Measurements from ENCODE around the gene CATSPERD. TPM values are rescaled to one million over a fixed set of nuclear protein-coding genes. Genes with fewer than 3 reads are reported as not detected.

The CATSPERD gene
- total RNA-seq, 4 donors from 2014 or later, result not detected

- no peak overlapping the region for H3K4me3 ChIP-seq (replicated peaks in 1 of 3)
- WGBS, 2 donors, result 78 to 80% methylated on average over 7 to 10 of the region's 10 CpGs
- no peak overlapping the region for H3K27ac ChIP-seq
- no peak for TF ChIP-seq CTCF (IDR thresholded peaks at IDR 0.05)
- no peak for TF ChIP-seq POLR2A (IDR thresholded peaks at IDR 0.05)
- H3K4me1 ChIP-seq, result peaks cover 0 to 6% of the 10 kb centered on the region in 2 donors
- no peaks in the 10 kb centered on the region for H3K9me3 ChIP-seq
- H3K27me3 ChIP-seq, result no peaks in the 10 kb centered on the region
- no peak for DNase-seq
- intact Hi-C loops (cut with DNase I), result no loop called here
- no peaks in the 10 kb centered on the region for H3K36me3 ChIP-seq
These were observed 98.2 kb downstream of the CATSPERD start for GRCh38 chr19:5818594-5818993.

GRCh38 chr19:5820785-5821184, 100.3 kb downstream of the CATSPERD start:
- no peaks in the 10 kb centered on the region for H3K36me3 ChIP-seq
- no peak overlapping the region for H3K4me3 ChIP-seq (replicated peaks in 1 of 3)
- 57 to 76% methylated on average over 6 of the region's 6 CpGs for WGBS, 2 donors
- H3K9me3 ChIP-seq, result no peaks in the 10 kb centered on the region
- H3K4me1 ChIP-seq, result peaks cover 0 to 6% of the 10 kb centered on the region in 2 donors
- no peaks in the 10 kb centered on the region for H3K27me3 ChIP-seq
- no peak overlapping the region for H3K27ac ChIP-seq
- no peak for TF ChIP-seq POLR2A (IDR thresholded peaks at IDR 0.05)
- TF ChIP-seq CTCF (IDR thresholded peaks at IDR 0.05), result no peak
- no peak for DNase-seq
- intact Hi-C loops (cut with DNase I), result no loop called here

DNA sequence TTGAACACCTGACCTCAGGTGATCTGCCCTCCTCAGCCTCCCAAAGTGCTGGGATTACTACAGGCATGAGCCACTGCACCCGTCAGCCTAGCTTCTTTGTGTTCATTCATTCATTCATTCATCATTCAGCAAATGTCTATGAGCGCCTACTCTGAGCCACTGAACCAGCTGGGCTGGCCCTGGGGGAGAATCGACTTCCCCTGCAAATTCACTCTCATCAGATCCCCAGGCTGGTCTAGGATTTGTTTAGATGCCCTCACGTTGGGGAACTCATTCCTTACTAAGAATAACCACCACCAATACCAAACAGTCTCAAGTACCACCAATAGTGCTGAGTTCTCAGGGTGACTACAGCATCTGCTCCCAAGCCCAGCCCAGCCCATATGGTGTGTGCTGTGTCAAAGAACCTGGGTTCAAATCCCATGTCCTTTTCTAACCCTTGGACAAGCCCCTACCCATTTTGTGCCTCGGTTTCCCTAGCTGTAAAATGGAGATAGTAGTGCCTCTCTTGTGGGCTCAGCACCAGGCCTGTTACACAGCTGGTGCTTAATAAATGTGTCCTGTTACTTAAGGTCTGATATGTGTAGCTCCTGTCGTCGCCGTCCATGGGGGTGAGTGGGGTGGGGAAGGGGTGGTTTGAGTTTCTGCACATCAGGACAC, 101.2 kb downstream of the CATSPERD start:
- Histone ChIP-seq H3K36me3 (no peaks in the 10 kb centered on the region), H3K4me1 (peaks cover 0 to 10% of the 10 kb centered on the region in 2 donors), H3K27me3 (no peaks in the 10 kb centered on the region), H3K4me3 (replicated peaks in 1 of 3) (no peak overlapping the region), H3K9me3 (no peaks in the 10 kb centered on the region), H3K27ac (no peak overlapping the region)
- intact Hi-C loops (cut with DNase I), result no loop called here
- no peak for DNase-seq
- TF ChIP-seq CTCF (IDR thresholded peaks at IDR 0.05) (no peak), POLR2A (IDR thresholded peaks at IDR 0.05) (no peak)
- WGBS, 2 donors, result 62 to 65% methylated on average over 8 of the region's 8 CpGs

- no peak for DNase-seq
- intact Hi-C loops (cut with DNase I), result no loop called here
- Histone ChIP-seq H3K27me3 (no peaks in the 10 kb centered on the region), H3K36me3 (no peaks in the 10 kb centered on the region), H3K27ac (no peak overlapping the region), H3K4me3 (replicated peaks in 1 of 3) (no peak overlapping the region), H3K9me3 (no peaks in the 10 kb centered on the region), H3K4me1 (peaks cover 0 to 17% of the 10 kb centered on the region in 2 donors)
- 40 to 51% methylated on average over 14 to 30 of the region's 30 CpGs for WGBS, 2 donors
- TF ChIP-seq POLR2A (IDR thresholded peaks at IDR 0.05) (no peak), CTCF (IDR thresholded peaks at IDR 0.05) (no peak)
These were observed 101.9 kb downstream of the CATSPERD start for GRCh38 chr19:5822181-5822844.

DNA sequence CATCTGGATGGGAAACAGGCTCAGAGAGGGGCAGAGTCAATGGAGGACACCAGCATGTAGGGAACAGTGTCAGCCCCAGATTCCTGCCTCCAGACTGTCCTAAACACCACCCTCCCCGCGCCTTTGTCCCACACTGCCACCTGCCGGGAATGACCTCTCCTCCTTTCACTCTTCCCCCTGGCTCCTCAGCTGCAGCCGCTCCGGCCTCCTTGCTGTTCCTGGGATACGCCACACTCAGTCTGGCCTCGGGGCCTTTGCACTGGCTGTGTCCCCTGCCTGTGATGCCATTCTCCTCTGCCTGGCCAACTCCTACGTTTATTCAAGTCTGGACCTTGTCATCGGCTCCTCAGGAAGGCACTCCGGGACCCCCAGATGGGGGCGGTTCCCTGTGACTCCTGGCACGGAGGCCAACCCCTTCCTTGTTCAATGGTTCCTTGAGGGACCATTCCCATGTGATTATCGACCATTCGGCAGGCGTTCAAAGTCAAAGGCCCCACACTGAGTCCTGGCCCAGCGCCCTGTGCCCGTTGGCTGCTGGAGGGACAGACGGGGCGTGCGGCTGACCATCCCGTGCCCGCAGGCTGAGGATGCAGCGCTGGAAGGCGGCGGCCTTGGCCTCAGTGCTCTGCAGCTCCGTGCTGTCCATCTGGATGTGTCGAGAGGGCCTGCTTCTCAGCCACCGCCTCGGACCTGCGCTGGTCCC, 103.3 kb downstream of the CATSPERD start:
- Histone ChIP-seq H3K27ac (no peak overlapping the region), H3K27me3 (no peaks in the 10 kb centered on the region), H3K4me3 (replicated peaks in 1 of 3) (no peak overlapping the region), H3K36me3 (no peaks in the 10 kb centered on the region), H3K4me1 (peaks cover 5 to 23% of the 10 kb centered on the region in 2 donors), H3K9me3 (no peaks in the 10 kb centered on the region)
- DNase-seq, result no peak
- no peak for TF ChIP-seq CTCF (IDR thresholded peaks at IDR 0.05)
- no peak for TF ChIP-seq POLR2A (IDR thresholded peaks at IDR 0.05)
- intact Hi-C loops (cut with DNase I), result no loop called here
- WGBS, 2 donors, result 85% methylated on average over 25 to 29 of the region's 30 CpGs
